ENCODE results near the gene ABCC1.

Gene ABCC1

GRCh38 chr16:15993946-15994665 lies 44.7 kb downstream of the ABCC1 start:
- no peak for DNase-seq

- no peak for DNase-seq
Observed at GRCh38 chr16:15996432-15997109, 47.2 kb downstream of the ABCC1 start.

- no peak for DNase-seq
Observed at GRCh38 chr16:16000685-16001084, 51.3 kb downstream of the ABCC1 start.

GRCh38 chr16:16001596-16002255 lies 52.3 kb downstream of the ABCC1 start:
- no peak for DNase-seq

- DNase-seq: no peak
Observed at GRCh38 chr16:16003719-16004313, 54.4 kb downstream of the ABCC1 start.

GRCh38 chr16:16004314-16004749 lies 54.9 kb downstream of the ABCC1 start:
- no peak for DNase-seq

GRCh38 chr16:16005721-16006120 lies 56.3 kb downstream of the ABCC1 start:
- no peak for DNase-seq

GRCh38 chr16:16006650-16007049 lies 57.2 kb downstream of the ABCC1 start:
- no peak for DNase-seq

GRCh38 chr16:16007743-16008111 lies 58.3 kb downstream of the ABCC1 start:
- DNase-seq: peak; percentile 40 to 70 (median 58)

GRCh38 chr16:16008666-16009065 lies 59.2 kb downstream of the ABCC1 start:
- DNase-seq: no peak

GRCh38 chr16:16009401-16009800 lies 60.0 kb downstream of the ABCC1 start:
- DNase-seq: no peak

- no peak for DNase-seq
Observed at GRCh38 chr16:16010194-16010593, 60.8 kb downstream of the ABCC1 start.

GRCh38 chr16:16012144-16012543 lies 62.7 kb downstream of the ABCC1 start:
- no peak for DNase-seq

- DNase-seq: no peak
Observed at GRCh38 chr16:16013812-16014211, 64.4 kb downstream of the ABCC1 start.

GRCh38 chr16:16014329-16015224 lies 65.2 kb downstream of the ABCC1 start:
- no peak for DNase-seq

GRCh38 chr16:16015849-16016248 lies 66.4 kb downstream of the ABCC1 start:
- DNase-seq: no peak

- no peak for DNase-seq
Observed at GRCh38 chr16:16016388-16016964, 67.1 kb downstream of the ABCC1 start.

GRCh38 chr16:16017812-16018211 lies 68.4 kb downstream of the ABCC1 start:
- no peak for DNase-seq

- no peak for DNase-seq
Observed at GRCh38 chr16:16018705-16019104, 69.3 kb downstream of the ABCC1 start.

GRCh38 chr16:16019488-16019887 lies 70.1 kb downstream of the ABCC1 start:
- DNase-seq: no peak

- DNase-seq: no peak
Observed at GRCh38 chr16:16020291-16020690, 70.9 kb downstream of the ABCC1 start.

- DNase-seq: peak in 2 of 4 experiments; percentile 23 to 43
Observed at GRCh38 chr16:16021020-16021419, 71.6 kb downstream of the ABCC1 start.
